Cardiac fibroblast (primary cell): ENCODE data around the gene CERS1.

ENCODE experiments used
- DNase-seq, 2 donors: peaks; one replicate each; pipeline versions ENCODE4 v3.0.0 to v3.0.0-alpha.2; 2010; ENCODE audit warnings: low read depth in 2 of 2
- H3K4me3 ChIP-seq, 2 donors: replicated peaks in 1 of 2; 1 replicate in 1 of 2; 2 replicates in 1 of 2; pipeline ENCODE4 v1.5.1; 2011; ENCODE audit warnings: low read depth in 2 of 2, low read length in 2 of 2, mild to moderate bottlenecking in 2 of 2, moderate library complexity in 1 of 2
- CTCF ChIP-seq: IDR thresholded peaks from one replicate; pipeline ENCODE4 v1.5.1; 2011; ENCODE audit warnings: low read depth, mild to moderate bottlenecking, low read length, inconsistent platforms

Gene CERS1

GRCh38 chr19:18898081-18898606, 2.2 kb upstream of the CERS1 start:
- no peak for TF ChIP-seq CTCF
- no peak overlapping the region for H3K4me3 ChIP-seq

GRCh38 chr19:18897094-18898029, 1.4 kb upstream of the CERS1 start:
- TF ChIP-seq CTCF, result no peak
- no peak overlapping the region for H3K4me3 ChIP-seq
- no peak for DNase-seq

More at GRCh38 chr19:18898081-18898606, 2.2 kb upstream of the CERS1 start:
- DNase-seq, result peak in 1 of 2 donors; percentile 39

- peak overlapping the region in 1 of 2 donors; percentile 11 for H3K4me3 ChIP-seq
- DNase-seq, result no peak
- TF ChIP-seq CTCF, result no peak
Observed at GRCh38 chr19:18896421-18896841, 473 bp upstream of the CERS1 start.

- DNase-seq, result peak; percentile 33 to 35
- TF ChIP-seq CTCF, result peak; percentile 36
- peak overlapping the region; percentile 41 to 53 for H3K4me3 ChIP-seq
Observed at GRCh38 chr19:18895038-18895823, 727 bp downstream of the CERS1 start.

GRCh38 chr19:18894254-18895037, 1.5 kb downstream of the CERS1 start:
- no peak for TF ChIP-seq CTCF
- peak; percentile 42 to 68 for DNase-seq
- H3K4me3 ChIP-seq, result peak overlapping the region in 1 of 2 donors; percentile 32

GRCh38 chr19:18893587-18894253, 2.2 kb downstream of the CERS1 start:
- DNase-seq, result no peak
- no peak overlapping the region for H3K4me3 ChIP-seq
- no peak for TF ChIP-seq CTCF
